HG03354 (cell line): Measurements from ENCODE around the gene XDH.

Experiments used
- ATAC-seq: cut with Tn5 transposase; IDR thresholded peaks from one replicate; pipeline ENCODE4 v1.9.1; 2021; ENCODE audit warnings: mild to moderate bottlenecking; ENCODE audit not compliant: unreplicated experiment, poor library complexity, severe bottlenecking

XDH gene

DNA sequence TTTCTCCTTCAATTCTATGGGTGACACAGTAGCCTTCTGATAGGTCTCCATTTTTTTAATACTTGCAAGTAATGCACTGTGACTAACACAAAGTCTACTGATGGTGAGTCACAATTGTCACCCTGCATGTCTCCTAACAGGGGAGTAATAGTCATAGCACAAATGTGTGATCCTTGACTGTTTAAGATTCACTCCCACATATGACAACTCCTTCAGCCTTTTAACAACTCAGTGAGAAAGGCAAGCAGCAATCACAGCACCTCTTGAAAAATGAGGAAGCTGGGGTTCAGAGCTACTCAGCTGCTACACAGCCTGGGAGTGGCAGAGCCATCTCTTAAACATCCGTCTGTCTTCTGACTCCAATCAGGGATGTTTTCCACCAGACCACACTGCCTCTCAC, 116.8 kb downstream of the XDH start:
- ATAC-seq = no peak

DNA sequence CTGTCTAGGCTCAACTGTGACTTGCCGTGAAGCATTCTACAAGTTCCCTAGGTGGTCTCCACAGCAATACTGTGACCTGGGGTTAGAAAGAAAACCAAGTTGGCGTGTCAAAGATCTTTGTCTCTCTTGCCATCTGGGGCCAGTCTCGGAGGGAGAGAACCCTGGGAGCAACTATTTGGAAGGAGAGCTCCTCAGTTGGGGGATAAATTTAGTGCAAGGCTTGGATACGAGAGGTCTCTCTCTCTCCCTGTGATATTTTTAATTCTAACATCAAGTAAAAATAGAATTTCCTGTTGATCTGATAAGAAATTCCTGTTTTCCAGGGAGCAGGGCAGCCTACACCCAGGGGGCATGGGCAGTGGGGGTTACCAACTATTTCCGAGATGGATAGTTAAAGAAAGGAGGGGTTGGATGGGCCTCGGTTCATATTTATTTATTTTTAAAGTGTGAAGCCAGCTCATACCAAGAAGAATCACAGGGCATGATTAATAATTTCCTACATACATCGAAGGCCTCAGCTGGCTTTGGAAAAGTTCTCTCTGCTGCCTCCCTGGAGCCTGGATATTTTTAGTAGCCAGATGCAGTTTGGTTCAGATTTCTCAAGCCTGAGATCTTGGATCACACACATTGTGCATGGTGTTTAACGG, 117.8 kb downstream of the XDH start:
- no peak for ATAC-seq

DNA sequence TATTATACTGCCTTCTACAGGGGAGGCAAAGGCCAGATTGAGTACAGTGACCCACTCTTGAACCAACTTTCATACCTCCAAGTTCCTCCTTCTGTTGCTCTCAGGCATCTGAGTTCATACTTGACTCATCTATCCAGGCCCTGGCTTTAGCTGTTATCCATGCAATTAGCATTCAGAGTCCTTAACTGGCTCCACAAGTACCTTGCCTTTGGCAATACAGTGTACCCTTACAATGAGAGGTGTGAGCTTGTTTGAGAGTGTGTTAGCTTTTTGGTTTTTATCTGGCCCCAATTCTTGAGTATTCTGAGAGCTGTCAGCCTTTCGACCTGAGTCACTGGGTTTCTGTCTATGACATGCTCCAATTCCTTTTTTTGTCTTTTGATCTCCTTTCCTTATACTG, 120.3 kb downstream of the XDH start:
- no peak for ATAC-seq

DNA sequence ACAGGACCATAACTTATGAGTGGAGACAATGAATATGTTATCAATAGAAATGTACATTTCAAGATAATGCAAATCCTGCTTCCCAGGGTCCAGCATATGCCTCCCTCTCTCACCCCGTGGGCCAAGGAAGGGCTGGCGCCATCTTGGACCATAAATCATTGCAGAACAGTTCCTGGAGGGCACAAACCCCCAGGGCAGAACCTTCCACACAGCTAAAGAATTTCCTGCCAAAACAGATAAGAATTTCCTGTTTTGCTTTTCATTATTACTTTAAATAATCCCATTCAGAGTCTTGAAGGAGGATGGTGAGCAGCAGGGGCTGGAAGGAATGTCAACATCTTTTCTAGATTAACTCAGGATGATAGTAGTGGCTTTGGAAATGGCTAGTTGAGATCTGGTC, 126.9 kb downstream of the XDH start:
- no peak for ATAC-seq

DNA sequence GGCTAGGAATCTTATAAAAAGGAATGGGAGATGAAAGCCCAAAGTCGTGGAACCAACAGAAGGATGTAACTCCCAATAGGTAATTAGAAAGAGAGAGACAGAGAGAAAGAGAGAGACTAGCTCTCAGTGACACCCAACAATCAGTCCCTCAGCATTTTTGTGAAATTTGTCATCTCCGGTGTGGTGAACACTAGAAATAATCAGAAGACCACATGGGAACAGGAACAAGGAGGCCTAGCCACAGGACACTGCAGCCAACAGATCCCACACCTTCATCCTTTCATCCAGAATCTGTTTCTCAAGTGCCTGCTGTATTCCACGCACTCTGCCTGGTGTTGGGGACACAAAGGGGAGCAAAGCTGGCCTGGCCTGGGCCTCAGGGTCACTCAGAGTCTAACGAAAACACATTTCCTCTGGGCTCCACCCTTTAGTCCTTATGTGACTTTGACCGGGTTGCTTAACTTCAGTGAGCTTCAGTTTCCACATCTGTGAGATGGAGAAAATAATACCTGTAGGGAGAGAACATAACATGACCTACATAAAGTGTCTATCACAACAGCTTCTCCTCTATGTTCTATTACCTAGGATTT, 127.5 kb downstream of the XDH start:
- no peak for ATAC-seq

DNA sequence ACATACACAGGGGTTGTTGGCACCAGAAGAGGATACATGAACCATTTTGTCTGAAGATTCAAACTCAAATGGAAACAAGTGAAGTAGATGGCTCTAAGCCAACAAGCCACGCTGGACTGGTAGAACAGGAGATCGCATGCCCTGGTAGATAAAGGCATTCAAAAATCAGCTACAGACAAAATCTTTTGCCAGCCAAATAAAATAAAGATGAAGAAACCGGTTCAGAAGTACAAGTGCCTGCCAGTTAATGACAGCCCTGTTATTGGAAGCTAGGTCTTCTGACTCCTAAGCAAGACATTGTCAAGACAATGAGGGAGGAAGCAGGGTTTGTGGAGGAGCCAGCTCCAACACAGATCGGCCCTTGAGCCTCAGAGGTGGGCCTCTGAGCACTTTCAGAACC, 128.3 kb downstream of the XDH start:
- ATAC-seq = no peak
